ENCODE results near the gene CD70.
"Not testable (repeated sequence)": the region's sequence is repeated elsewhere in the genome, so short reads cannot be mapped to it uniquely, and the experiment has no call there.

DNA sequence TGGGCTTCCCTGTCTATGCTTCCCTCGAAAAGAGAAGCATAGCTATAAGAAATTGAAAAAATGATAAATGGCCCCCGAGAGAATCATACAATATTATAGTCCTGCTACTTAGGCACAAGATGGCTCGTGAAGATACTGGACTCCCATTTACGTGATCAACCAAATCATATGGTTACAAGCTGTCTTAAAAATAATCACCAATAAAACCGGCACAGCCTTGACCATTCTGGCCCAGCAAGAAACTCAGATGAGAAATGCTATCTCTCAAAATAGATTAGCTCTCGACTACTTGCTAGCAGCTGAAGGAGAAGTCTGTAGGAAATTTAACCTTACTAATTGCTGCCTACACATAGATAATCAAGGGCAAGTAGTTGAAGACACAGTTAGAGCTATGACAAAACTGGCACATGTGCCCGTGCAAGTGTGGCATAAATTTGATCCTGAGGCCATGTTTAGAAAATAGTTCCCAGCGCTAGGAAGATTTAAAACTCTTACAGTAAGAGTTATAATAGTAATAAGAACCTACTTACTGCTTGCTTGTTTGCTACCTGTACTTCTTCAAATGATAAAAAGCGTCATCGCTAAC, 10.1 kb upstream of the CD70 start:
- TF ChIP-seq, protein P1, sequence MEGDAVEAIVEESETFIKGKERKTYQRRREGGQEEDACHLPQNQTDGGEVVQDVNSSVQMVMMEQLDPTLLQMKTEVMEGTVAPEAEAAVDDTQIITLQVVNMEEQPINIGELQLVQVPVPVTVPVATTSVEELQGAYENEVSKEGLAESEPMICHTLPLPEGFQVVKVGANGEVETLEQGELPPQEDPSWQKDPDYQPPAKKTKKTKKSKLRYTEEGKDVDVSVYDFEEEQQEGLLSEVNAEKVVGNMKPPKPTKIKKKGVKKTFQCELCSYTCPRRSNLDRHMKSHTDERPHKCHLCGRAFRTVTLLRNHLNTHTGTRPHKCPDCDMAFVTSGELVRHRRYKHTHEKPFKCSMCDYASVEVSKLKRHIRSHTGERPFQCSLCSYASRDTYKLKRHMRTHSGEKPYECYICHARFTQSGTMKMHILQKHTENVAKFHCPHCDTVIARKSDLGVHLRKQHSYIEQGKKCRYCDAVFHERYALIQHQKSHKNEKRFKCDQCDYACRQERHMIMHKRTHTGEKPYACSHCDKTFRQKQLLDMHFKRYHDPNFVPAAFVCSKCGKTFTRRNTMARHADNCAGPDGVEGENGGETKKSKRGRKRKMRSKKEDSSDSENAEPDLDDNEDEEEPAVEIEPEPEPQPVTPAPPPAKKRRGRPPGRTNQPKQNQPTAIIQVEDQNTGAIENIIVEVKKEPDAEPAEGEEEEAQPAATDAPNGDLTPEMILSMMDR (conservative IDR thresholded peaks at IDR 0.05; ENCODE audit: low read depth, low read length), result not testable (repeated sequence)
- TF ChIP-seq EZH2 (IDR thresholded peaks at IDR 0.05; ENCODE audit: borderline replicate concordance, low read depth, low read length, poor library complexity, severe bottlenecking), result not testable (repeated sequence)
